ENCODE data around the gene NINJ1.

The NINJ1 gene

GRCh38 chr9:93086447-93087224 is 47.4 kb downstream of the NINJ1 start:
- no peak for DNase-seq (ENCODE audit: low spot score)

GRCh38 chr9:93085676-93086075 is 48.4 kb downstream of the NINJ1 start:
- DNase-seq (ENCODE audit: low spot score), result no peak

GRCh38 chr9:93084471-93084881 is 49.6 kb downstream of the NINJ1 start:
- DNase-seq (ENCODE audit: low spot score), result no peak

GRCh38 chr9:93083592-93084470 is 50.2 kb downstream of the NINJ1 start:
- DNase-seq (ENCODE audit: low spot score), result no peak

GRCh38 chr9:93082841-93083411 is 51.1 kb downstream of the NINJ1 start:
- DNase-seq (ENCODE audit: low spot score), result no peak

- no peak for DNase-seq (ENCODE audit: low spot score)
Observed at GRCh38 chr9:93081931-93082330, 52.1 kb downstream of the NINJ1 start.

- DNase-seq (ENCODE audit: low spot score), result no peak
Observed at GRCh38 chr9:93081081-93081529, 52.9 kb downstream of the NINJ1 start.

- DNase-seq (ENCODE audit: low spot score), result no peak
Observed at GRCh38 chr9:93080406-93080805, 53.6 kb downstream of the NINJ1 start.

GRCh38 chr9:93079371-93079770 is 54.7 kb downstream of the NINJ1 start:
- DNase-seq (ENCODE audit: low spot score), result no peak

- DNase-seq (ENCODE audit: low spot score), result no peak
Observed at GRCh38 chr9:93077811-93078210, 56.2 kb downstream of the NINJ1 start.

- no peak for DNase-seq (ENCODE audit: low spot score)
Observed at GRCh38 chr9:93077367-93077766, 56.7 kb downstream of the NINJ1 start.

GRCh38 chr9:93076792-93077128 is 57.3 kb downstream of the NINJ1 start:
- no peak for DNase-seq (ENCODE audit: low spot score)

- DNase-seq (ENCODE audit: low spot score), result no peak
Observed at GRCh38 chr9:93076101-93076791, 57.8 kb downstream of the NINJ1 start.

- DNase-seq (ENCODE audit: low spot score), result peak; percentile 27
Observed at GRCh38 chr9:93072383-93072795, 61.7 kb downstream of the NINJ1 start.
